Frontal cortex (tissue), 4 donors: Measurements from ENCODE around the gene MAEA. TPM values are rescaled to one million over a fixed set of nuclear protein-coding genes. Genes with fewer than 3 reads are reported as not detected.
"Not testable (repeated sequence)": the region's sequence is repeated elsewhere in the genome, so short reads cannot be mapped to it uniquely, and the experiment has no call there.

Experiments used
- DNase-seq, 2 donors: peaks; one replicate each; pipeline ENCODE4 v3.0.0; 2012; ENCODE audit warnings: low spot score in 2 of 2
- FAIRE-seq: peaks from 2 replicates; lab custom pipeline; 2012; peaks lifted over from hg19 to GRCh38; lab: Jason Lieb, UNC
- total RNA-seq: library from RNA; depleted of rRNA; stranded (reverse); fragments of >200 nt; gene quantifications from one replicate; pipeline ENCODE4 v1.2.3, GENCODE V29; 2014
- donor health status: control.
- donor health status: control.
- donor health status: control.

The MAEA gene
- total RNA-seq, 1 donor from 2014 or later: 31.4 TPM

DNA sequence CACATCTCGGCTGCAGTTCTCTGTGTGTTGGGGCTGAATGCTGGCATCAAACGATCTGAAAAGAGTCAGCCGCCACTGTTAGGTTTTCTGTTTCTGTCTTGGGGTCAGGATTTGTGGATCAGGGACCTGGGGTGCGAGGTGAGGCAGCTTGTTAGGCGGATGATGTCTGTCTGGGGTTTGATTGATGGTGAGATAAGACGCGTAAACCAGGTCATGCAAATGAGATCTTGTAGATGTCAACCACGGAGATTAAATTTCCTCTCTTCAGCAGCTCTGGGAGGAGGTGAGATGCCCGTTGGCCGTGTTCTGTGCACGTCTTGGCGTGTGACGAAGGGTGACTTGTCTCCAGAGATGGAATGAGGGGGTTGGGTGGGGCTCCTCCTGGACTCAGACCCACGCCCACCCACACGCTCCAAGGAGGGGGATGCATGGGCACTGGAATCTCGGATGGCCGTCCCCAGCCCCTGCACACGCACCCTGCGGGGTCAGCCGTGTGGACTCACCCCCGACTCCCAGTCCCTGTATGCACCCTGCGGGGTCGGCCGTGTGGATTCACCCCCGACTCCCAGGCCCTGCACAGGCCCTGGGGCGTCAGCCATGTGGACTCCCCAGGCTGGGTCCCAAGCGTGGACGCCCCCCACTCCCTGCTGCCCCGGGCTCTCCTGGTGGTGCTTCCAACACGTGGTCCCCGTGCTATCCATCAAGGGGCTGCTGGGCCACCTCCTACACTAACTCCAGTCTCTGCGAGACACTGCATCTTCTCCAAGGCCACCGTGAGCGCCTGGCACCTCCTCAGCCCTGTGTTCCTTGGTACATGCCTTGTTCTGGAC lies 41.3 kb downstream of the MAEA start:
- FAIRE-seq (no peak), DNase-seq (no peak)

DNA sequence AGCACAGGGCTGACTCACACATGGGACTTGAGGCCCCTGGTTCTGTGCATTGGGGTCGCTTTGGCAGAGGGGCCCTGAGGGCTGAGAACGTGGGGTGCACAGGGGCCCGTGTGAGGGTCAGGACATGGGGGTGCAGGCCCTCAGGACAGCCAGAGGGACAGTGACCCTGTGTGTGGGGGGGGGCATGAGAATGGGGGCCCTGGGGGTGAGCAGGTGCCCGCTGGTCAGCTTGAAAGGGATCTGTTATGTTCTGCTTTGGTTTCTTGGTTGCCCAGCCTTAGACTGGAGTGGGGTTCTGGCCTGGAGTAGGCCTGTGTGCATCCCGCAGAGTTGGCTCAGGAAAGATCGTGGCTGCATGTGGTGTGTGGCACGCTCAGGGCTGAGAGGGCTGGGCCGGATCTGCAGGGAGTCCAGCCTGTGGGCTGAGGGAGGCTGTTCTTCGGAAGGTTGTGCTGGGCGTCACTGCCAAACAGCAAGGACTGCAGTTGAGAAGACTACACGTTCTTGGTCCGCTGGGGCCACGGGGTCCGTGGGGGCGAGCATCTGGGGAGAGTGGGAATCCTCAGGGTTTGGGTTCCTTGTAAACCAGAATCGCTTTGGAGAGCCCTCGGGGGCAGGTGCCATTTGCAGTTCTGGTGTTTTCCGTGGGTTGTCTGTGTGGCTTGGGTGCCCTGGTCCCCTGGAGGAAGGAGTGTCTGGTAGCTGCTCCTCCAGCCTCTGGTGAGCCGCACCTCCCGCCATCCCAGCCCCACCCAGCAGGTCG lies 42.1 kb downstream of the MAEA start:
- DNase-seq (no peak), FAIRE-seq (no peak)

DNA sequence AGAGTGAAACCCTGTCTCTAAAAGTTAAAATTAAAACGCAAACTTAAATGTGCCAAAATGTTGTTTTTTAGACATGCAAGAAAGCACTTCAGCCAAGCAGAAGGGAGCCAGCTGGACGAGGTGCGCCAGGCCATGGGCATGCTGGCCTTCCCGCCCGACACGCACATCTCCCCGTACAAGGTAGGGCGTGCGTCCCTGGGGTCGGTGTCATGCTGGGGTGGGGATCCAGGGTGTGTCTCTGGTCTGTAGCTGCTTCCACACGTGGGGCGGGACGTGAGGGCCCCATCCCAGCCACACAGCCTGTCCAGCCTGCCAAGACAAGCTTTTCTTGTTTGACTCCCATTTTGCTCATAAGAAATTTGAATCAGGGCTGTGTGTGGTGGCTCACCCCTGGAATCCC lies 43.0 kb downstream of the MAEA start:
- FAIRE-seq (no peak), DNase-seq (no peak)

DNA sequence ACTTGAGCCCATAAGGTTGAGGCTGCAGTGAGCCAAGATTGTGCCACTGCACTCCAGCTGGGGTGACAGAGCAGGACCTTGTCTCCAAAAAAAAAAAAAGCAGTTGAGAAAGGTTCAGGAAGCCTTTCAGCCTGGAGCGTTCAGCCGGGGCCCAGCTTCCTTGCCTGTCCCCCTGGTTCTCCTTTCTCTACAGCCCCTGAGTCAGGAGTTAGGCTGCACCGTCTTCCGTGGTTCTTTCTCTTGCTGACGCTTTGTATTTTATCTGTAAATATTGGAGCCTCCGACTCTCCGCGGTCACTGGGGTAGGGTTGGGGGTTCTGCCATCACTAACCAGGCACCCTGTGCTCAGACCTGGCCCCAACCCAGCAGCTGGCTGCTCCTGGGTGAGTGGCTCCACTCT lies 43.6 kb downstream of the MAEA start:
- FAIRE-seq (no peak), DNase-seq (no peak)

DNA sequence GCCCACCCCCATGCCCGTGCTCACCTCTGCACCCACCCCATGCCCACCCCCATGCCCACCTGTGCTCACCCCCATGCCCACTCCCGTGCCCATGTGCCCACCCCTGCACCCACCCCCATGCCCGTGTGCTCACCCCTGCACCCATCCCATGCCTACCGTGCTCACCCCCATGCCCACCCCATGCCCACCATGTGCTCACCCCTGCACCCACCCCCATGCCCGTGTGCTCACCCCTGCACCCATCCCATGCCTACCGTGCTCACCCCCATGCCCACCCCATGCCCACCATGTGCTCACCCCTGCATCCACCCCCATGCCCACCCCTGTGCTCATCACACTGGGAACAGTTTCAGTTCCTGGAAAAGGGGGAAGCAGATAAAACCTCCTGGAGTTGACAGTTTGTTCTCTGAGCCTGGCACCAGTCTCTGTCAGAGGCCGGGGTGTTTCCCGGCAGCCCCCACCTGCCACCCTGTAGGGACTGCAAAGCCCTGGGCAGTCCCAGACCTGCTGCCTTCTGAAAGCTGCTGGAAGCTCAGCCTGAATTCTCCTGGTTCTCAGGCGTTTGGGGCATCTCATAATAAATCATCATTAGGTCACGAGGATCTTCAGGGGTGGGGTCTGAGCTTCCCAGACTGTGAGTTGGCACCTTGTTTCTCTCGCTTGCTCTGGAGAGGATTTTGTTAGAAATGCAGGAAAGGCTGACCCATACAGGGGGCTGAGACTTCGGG lies 44.3 kb downstream of the MAEA start:
- FAIRE-seq, DNase-seq: not testable (repeated sequence)

DNA sequence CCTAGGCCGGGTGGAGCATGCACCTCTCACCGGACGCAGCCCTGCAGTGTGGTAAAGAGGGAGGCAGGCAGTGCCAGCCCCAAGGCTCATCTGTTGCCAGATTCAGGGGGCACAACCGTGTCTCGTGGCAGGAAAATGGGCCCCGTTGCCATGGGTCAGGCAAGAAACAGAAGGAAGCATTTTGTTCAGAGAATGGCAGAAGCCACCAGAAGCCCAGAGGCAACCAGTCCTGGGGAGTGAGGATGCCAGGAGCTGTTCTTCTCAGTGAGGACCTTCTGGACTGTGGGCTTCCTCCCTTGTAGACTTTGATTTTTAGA lies 44.8 kb downstream of the MAEA start:
- DNase-seq (no peak), FAIRE-seq (no peak)

DNA sequence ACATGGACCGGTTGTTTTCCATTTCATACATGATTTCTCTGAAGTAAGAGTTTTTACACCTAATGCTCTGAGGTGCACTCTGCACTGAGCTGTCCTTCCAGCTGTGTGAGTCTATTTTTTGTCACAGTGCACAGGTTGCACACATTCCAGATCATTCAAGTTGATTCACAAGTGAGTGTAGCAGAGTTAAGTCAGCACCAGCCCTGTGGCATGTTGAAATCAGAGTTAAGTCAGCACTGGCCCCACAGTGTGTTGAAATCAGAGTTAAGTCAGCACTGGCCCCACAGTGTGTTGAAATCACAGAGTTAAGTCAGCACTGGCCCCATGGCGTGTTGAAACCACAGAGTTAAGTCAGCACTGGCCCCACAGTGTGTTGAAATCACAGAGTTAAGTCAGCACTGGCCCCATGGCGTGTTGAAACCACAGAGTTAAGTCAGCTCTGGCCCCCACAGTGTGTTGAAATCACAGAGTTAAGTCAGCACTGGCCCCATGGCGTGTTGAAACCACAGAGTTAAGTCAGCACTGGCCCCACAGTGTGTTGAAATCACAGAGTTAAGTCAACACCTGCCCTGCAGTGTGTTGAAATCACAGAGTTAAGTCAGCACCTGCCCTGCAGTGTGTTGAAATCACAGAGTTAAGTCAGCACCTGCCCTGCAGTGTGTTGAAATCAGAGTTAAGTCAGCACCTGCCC lies 45.6 kb downstream of the MAEA start:
- not testable (repeated sequence) for FAIRE-seq

DNA sequence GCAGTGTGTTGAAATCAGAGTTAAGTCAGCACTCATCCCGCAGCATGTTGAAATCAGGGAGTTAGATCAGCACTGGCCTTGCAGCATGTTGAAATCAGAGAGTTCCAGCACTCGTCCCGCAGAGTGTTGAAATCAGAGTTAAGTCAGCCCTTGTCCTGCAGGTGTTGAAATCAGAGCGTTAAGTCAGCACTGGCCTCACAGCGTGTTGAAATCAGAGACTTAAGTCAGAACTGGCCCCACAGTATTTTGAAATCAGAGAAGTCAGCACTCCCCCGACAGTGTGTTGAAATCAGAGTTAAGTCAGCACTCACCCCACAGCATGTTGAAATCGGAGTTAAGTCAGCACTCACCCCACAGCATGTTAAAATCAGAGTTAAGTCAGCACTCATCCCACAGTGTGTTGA lies 46.4 kb downstream of the MAEA start:
- no peak for FAIRE-seq

More for the DNA sequence above, 45.6 kb downstream of the MAEA start:
- DNase-seq: not testable (repeated sequence)

DNA sequence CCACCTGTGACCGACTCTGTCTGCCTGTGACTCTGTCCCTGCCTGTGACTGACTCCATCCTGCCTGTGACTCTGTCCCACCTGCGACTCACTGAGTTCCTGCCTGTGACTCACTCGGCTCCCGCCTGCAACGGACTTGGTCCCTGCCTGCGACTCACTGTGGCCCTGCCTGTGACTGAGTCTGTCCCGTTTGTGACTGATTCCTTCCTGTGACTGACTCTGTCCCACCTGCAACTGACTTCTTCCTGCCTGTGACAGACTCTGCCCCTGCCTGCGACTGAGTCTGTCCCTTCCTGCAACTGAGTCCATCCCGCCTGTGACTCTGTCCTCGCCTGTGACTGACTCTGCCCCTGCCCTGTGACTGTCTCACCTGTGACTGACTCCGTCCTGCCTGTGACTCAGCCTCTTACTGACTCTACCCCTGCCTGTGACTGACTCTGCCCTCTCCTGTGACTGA lies 47.7 kb downstream of the MAEA start:
- no peak for DNase-seq
- no peak for FAIRE-seq

More for the DNA sequence above, 46.4 kb downstream of the MAEA start:
- DNase-seq: no peak

DNA sequence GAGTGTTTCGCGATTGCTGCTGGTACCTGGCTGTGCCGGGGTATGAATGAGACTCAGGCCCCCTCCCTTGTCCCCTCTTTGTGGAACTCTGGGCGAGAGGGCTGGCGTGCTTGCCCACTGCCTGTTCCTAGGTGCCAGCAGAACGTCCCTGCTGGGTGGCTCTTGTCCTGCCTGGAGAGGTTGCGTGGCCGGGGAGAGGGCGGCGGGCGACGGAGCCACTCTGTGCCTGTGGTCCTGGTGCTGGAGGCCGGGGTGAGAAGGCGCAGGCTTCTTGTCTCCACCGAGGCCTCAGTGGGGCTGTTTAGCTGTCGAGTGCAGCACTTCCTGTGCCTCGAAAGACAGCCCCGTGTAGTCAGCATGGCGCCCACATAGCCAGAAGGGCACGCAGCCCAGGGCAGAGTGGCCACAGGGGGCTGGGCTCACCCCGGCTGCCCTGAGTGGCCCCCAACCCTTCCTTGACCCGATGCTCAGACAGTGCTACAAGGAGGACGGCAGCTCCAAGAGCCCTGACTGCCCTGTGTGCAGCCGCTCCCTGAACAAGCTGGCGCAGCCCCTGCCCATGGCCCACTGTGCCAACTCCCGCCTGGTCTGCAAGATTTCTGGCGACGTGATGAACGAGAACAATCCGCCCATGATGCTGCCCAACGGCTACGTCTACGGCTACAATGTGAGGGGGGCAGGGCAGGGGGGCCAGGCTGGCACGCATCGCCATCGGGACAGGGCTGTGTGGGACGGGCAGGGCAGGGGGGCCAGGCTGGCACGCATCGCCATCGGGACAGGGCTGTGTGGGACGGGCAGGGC lies 48.5 kb downstream of the MAEA start:
- FAIRE-seq: no peak
- no peak for DNase-seq

DNA sequence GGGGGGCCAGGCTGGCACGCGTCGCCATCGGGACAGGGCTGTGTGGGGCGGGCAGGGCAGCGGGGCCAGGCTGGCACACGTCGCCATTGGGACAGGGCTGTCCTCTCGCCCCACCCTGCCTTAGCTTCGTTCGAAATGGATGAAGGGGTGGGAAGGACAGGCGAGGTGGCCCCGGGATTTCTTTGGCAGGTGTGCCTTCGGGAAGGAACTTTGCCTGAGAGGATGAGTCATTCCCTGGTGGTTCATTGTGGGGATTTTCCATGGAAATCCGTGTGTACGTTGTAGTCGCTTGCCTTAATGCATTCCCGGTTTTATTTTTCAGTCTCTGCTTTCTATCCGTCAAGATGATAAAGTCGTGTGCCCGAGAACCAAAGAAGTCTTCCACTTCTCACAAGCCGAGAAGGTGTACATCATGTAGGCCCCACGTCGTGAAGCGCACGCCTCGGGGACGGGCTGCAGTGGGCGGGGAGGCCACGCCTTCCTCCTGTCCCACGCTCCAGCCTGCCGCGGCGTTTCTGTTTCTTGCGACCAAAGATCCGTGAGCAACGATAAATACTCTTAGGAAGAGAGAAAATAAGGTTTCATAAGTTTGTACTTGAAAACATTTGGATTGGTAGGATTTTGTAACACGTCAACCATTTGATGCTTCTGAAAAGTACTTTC lies 49.2 kb downstream of the MAEA start:
- no peak for FAIRE-seq
- DNase-seq: no peak

DNA sequence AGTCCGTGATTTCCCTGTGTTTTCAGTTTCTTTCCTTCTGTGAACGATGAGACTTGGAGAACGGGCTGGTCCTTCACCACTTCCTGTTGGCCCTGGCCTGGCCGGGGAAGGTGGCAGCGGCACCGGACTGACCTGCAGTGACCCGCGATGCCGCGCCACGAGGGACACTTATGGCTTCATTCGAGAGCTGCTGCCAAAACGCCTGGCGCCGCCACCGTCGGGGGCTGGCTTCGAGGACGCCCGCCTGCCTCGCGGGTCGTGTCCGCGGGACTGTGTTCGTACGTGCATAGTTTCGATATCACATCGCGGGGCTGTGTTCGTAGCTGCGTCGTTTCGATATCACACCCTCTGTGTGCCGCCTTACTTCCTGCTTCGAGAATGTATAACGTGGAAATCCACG lies 49.8 kb downstream of the MAEA start:
- no peak for DNase-seq

DNA sequence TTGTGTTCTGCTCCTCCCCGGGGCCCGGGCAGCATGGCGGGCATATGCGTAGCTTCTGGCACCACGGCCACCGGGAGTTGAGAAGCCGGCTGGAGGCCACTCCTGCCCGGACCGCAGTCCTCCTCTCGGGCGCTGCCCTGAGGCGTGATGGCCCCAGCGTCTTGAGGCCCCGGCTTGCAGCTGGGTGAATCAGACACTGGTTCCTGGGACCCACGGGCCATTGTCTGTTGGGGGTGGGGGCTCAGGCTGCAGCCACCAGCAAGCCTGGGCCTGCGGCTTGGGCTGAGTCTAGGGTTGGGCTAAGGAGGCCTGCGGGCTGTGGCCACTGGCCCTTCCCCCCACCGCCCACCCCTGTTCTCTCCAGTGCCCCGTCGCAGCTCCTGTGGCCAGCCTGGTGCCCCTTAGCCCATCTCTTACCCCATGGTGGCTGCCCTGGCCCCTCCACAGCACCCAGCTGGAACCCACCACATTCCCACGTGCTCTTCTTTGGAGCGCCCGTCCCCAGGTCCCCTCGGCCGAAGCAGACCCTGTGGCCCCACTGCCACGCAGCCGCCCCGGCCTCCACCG lies 50.6 kb downstream of the MAEA start:
- no peak for DNase-seq
- FAIRE-seq: no peak

More for the DNA sequence above, 49.8 kb downstream of the MAEA start:
- no peak for FAIRE-seq

DNA sequence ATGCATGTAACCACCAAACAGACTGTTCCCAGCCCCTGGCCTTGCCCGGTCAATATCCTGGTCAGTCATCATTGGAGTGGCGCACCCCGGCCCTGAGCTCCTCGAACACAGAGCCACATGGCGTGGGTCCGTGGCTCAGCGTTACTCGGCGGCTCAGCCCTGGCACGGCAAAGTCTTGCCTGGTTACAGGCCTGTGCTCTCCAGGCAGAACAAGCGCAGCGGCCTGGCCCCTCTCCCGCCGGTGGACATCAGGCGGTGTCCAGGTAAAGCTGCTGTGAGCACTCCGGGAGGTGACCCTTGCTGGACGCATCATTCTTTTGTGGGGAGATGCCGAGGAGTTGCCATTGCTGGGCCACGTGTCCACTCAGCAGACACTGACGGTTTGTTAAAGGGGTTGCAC lies 51.2 kb downstream of the MAEA start:
- FAIRE-seq: no peak
- no peak for DNase-seq

DNA sequence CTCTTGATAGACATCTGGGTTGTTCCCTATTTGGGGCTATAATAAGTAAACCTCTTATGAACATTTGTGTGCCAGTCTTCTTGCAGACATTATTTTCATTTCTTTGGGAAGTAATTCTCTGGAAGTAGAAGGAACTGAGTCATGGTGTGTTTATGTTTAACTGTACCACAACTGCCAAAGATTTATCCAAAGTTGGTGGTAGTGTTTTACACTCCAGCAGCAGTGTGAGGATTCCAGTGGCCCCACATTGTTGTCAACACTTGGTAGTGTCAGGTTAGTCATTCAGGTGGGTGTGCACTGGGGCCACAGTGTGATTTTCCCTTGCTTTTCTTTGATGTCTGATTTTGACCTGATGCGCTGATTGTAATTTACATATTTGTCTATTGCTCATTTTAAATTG lies 52.3 kb downstream of the MAEA start:
- DNase-seq (no peak), FAIRE-seq (no peak)

DNA sequence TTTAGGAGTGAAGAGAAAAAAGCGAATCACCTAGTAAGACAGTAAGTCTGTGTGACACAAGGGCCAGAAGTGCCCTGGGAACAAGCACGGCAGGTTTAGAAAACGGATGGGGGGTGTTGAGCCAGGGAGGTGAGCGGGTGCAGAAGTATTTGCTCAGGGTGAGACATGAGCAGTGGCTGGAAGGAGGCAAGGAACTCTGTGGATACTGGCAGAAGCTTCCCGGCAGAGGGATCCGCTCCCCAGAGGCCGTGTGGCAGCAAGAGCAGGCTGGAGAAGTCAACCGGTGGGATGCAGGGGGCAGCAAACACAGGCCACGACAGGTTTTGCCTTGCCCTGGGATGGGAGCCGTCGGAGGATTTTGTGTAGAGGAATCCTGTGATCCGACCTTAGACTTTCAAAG lies 55.0 kb downstream of the MAEA start:
- DNase-seq (no peak), FAIRE-seq (no peak)

DNA sequence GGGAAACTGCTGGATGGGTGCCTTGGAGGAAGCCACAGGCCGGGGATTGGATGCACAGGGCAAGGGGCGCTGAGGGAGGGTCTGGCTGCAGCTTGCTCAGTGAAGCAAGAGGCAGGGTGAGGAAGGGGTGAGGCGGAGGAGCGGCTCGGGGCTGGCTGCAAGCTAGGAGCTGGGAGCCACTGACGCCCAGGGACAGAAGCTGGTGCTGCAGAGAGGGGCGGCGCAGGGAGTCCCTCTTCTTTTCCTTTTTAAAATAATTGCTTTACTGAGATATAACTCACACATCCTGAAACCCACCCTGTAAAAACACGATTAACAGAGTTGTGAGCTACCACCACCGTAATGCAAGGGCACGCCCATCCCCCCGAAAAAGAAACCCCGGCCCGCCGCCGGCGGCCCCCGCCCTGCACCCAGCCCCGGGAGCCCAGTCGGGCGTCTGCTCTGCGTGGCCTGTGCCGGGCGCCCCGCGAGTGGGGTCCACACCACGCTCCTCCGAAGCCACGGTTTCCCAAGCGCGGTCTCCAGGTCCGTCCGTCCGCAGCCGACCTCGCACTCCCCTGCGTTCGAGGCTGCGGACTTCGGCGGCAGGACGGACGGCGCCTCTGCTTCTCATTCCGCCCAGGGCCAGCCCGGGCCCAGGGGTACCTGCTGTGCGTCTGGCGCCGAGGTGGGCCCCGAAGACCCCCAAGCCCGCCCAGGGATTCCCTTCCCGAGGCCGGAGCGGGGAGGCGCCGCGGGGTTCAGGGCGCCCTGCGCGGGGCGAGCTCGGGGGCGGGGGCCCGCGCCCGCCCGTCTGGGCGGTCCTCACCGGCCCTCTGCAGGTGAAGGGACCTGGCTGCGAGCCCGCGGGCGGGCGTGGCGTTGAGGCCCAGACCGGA lies 56.5 kb downstream of the MAEA start:
- FAIRE-seq: no peak

More for the DNA sequence above, 56.5 kb downstream of the MAEA start:
- peak in 1 of 2 donors; percentile 58 for DNase-seq
